ENCODE measurements around the gene RMP24.
"Not testable (repeated sequence)": the region's sequence is repeated elsewhere in the genome, so short reads cannot be mapped to it uniquely, and the experiment has no call there.

The RMP24 gene

DNA sequence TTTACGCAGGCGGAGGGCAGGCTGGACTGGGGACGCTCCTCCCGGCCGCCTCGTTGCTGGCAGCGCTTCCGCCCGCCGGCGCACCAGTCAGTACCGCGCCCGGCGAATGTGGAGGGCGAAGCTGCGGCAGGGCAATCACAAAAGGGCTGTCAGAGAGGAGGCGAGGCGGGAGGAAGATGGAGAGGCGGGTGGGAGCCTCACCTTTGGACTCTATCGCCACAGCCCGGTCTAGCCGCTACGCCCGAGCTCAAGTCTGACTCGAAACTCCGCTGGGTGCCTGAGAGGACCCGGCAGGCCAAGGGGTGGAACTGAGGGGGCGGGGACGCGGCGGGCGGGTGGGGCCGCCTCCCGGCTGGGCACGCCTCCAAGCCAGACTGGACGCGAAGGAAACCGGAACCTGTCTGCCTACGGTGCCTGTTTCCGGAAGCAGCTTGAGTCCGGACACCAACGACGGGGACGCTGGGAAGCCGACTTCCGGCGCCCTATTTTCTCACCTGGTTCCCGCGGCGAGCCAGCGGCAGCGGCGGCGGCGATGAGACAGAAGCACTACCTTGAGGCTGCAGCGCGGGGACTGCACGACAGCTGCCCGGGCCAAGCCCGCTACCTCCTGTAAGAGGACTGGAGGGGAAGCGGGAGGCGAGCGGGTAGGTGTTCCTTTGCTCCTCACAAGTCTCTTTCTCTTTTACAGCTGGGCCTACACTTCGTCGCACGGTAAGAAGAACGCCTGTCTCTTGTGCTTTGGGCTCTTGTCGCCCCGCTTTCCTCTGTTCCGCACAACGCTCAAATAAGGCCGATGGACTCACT lies at the start of gene RMP24:
RMP24 (plus strand) TSS at position 483 of the 804 bp plus-strand sequence.
- DNase-seq: peak; percentile 96

DNA sequence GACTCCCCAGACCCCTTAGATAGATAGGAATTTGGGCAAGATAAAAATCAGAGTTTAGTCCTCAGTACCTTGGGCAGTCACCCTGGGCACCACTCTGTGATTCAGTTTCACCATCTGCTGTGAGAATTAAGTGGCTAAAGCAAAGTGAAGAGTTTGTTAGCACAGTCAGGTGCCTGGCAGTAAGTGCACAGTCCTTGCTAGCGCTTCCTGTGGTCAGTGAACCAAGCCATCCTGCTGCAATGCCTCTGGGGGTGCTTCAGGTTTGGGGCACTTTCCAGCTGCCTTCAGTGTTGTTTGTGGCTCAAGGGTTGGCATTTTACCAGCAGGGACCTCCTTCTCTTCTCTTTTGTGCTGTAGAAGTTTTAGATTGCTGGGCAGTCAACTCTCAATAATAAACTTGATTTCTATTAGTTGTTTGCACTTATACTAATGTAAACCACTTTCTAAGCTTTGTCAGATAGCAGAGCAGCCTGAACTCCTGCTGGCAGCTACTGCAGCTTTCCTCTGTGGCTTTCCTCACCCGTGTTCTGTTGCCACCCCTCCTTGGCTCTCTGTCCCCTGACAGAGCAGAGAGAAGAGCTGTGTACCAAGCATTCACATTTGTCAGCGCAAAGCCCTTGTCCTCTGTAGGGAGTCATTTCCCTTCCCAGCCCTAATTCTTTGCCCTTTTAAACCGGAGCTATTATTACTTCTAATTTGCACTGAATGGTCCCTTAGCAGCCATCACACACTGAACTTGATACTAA lies 48.4 kb upstream of the RMP24 start:
- no peak for DNase-seq

DNA sequence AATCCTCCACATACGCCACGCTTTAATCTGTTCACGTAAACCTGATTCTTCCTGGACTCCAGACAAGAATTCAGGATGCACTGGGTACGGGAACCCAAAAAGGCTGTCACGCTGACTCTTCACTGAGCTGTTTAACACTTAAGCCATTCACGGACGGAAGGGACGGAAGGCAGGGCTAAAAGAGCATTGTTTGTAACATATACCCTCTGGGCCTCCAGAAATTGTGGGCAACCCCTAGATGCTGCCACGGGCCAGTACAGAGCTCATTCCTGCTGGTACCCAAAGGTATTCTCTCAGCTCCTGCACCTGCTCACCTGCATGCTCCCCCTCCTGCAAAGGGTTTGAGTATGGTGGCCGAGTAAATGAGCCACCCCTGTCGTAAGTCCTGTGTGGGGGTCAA lies 45.6 kb upstream of the RMP24 start:
- DNase-seq: no peak

DNA sequence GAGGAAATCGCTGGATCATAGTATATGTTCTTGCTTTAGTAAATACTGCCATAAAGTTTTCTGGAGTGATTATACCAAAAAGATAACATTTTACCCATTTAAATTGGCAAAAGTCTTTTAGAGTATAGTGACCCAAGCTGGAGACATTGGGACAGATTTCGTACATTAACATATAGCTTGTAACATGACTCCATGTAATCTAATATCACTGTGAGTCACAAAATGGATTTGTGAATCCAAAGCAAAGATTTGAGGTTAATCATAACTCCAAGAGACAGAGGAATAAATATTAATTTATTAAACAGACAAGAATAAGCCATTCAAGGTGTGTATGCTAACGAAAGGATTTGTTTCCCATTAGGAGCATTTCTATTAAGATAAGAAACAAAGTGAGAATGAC lies 45.0 kb upstream of the RMP24 start:
- DNase-seq: no peak

DNA sequence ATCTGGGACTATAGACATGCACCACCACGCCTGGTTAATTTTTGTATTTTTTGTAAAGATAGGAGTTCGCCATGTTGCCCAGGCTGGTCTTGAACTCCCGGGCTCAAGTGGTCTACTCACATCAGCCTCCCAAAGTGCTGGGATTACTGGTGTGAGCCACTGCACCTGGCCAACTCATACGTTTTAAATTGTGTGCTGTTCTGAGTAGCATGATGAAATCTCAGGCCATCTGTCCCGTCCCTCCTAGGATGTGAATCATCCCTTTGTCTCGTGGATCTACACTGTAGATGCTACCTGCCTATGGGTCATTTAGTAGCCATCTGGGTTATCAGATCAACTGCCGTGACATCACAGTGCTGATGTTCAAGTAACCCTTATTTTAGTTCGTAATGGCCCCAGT lies 38.5 kb upstream of the RMP24 start:
- no peak for DNase-seq

DNA sequence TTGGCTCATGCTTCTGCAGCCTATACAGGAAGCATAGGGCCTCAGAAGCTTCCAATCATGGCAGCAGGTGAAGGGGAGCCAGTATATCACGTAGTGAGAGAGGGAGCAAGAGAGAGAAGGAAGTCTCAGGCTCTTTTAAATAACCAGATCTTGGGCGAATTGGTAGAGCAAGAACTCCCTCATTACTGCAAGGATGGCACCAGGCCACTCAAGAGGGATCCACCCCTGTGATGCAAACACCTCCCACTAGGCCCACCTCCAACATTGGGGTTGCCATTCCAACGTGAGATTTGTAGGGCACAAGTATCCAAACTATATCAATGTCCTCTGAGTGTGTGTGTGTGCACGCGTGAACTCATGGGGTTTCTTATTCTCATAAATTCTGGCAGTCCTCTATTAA lies 37.6 kb upstream of the RMP24 start:
- DNase-seq: no peak

DNA sequence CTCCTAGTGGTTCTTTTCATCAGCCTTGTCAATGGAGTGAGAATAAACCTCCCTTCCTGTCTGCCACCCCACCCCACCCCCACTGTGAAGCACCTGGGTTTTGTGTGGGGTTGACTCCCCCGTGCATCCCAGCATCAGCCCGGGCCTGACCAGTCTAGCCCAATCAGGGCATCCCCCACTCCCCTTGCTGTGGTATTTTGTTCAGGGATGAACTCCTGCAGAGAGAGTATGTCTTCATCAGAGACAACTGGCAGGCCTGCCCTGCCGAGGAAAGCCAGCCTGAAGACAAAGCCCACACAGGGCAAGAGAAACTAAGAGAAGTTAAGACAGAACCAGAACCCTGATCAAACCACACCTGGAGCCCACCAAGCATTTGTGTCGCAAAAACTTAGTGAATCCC lies 36.7 kb upstream of the RMP24 start:
- DNase-seq: no peak

DNA sequence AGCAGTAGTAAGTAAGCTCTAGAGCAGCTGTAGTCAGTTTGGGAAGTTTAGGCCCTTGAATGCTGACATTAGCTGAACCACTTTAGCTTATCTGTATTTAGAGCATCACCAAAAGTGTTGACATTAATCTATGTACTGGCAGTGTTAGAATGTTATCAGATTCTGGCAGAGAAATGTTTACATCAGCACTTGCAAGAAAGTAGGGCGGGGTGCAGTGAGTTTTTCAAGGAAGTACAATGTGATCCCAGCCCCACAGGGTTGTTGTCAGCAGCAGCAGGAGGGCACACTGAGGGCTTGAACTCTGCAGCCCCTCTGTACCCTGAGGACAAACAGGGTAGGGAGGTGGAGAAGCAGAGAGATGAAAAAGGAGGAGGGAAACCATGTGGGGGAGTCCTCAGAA lies 35.5 kb upstream of the RMP24 start:
- no peak for DNase-seq

DNA sequence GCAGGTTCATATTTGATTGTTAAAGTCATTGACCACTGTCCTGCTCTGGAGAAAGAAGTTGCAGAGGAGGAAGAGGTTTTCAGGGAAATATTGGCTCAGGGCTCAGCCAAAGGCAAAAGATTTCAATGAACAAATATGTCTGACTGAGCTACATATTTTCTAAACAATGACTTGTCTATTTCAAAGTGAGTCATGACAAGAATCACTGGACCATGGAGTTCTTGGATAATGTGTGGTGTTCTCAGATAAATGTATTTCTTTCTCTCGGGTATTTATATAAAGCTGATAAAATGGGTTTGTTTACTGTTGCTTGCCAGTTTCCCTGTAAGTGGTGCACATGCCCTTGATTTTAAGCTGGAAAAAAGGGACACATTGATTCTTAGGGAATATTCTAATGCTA lies 34.3 kb upstream of the RMP24 start:
- DNase-seq: no peak

DNA sequence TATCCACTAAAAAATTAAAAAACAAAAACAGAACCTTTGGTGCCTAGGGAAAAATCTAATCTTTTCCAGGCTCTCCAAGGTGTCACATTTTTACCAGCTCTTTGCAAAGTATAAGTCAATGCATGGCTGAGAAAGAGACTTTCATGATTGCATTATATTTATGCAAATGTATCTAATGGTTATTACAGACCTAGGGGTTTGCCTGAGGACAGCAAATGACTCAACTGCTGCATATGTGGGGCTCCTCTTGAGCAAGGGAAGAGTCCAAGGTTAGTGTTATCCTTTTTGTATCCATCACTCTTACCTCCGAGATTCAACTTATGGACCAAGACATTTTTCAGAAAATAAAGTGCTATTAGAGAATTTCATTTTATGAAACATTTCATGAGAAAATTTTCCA lies 33.9 kb upstream of the RMP24 start:
- DNase-seq: no peak

DNA sequence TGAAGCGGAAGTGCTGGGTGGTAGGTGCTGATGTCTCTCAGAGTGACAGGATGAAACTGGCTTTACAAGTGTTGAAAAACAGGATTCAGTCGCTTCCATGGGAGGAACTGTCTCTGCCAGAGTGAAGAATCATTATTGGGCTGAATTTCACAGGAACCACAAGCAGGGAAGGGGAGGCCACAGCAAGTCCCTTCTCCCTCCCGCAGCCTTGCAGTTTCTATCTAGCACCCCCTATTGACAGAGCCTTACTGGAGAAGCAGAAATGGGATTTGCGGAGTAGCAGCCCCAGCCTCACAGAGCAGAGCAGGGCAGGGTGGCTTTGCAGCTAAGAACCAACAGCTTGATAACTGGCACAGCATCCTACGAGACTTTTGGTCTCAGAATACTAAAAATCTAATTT lies 33.3 kb upstream of the RMP24 start:
- no peak for DNase-seq

DNA sequence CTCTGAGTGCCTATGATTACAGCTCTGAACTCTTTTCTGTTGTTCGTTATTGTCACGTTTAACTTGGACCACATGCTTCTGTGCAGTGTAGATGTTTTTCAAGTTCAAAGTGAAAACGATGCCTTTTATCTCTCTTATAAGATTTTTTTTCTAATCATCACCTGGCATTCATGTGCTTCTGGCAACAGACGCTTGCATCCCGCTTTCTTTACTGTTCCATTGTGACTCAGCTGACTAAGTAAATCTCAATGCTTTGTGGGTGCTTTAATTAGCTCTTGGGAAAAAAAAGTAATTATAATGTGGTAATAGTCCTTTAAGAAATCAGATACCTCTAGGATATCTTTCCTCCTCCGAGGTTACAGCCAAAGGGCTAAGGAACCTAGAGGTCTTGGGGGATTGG lies 31.2 kb upstream of the RMP24 start:
- DNase-seq: no peak

DNA sequence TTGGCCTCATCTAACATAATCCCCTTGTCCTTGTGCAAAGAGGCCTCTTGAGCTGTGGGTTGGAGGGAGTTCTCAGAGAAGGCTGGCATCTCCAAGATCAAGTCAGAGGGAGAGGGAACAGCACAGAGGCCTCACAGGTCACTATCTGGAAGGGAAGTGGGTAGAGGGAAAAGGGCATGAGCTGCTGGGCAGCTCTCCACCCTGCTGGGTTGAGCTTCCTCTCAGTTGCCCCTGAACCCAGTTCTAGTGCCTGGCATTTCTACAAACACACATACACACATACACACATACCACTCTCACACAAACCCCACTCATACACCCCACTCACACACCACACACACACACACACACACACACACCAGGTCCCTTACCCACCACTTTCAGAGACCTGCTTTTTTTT lies 30.3 kb upstream of the RMP24 start:
- no peak for DNase-seq

DNA sequence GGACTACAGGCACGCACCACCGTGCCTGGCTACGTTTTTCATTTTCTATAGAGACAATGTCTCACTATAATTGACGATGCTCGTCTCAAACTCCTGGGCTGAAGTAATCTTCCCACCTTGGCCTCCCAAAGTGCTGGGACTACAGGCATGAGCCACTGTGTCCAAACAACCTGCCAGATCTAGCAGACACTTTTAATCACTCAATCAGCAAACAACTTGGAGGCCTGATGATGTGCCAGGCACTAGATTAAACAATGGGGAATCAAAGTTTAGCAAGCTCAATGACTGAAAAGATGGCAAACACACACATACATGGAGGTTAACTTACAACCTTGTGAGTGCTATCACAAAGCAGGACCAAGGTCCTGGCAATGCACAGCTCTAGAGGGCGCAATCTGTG lies 29.8 kb upstream of the RMP24 start:
- no peak for DNase-seq

DNA sequence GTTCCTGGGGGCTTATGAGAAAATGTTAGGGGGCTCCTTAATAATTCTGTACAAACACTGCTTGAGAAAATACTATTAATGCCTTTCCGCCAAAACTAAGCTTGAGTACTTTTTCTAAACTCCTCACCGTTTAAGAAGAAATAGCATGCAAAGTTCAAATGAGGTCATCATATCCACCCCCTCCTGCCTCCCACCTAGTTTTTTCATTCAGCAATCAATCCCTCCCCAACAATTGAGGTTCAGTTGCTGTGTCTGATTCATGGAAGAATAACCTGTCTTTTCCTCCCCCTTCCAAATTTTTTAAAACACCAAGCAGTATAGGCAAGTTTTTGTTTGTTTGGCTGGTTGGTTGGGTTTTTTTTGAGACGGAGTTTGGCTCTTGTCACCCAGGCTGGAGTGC lies 24.4 kb upstream of the RMP24 start:
- no peak for DNase-seq

DNA sequence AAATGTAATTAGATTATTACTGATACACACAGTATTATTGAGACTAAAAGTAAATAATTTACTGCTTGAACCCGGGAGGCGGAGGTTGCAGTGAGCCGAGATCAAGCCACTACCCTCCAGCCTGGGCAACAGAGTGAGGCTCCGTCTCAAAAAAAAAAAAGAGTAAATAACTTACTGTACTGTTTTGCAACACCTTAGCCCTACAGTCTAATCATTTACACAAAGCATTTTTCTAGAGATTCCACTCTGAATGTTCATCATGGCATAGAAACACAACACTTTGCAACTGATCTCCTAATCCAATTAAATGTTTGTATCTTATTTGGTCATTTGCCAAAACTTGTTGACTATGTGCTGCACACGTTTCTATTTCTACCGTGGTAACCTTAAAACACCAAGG lies 23.4 kb upstream of the RMP24 start:
- no peak for DNase-seq

DNA sequence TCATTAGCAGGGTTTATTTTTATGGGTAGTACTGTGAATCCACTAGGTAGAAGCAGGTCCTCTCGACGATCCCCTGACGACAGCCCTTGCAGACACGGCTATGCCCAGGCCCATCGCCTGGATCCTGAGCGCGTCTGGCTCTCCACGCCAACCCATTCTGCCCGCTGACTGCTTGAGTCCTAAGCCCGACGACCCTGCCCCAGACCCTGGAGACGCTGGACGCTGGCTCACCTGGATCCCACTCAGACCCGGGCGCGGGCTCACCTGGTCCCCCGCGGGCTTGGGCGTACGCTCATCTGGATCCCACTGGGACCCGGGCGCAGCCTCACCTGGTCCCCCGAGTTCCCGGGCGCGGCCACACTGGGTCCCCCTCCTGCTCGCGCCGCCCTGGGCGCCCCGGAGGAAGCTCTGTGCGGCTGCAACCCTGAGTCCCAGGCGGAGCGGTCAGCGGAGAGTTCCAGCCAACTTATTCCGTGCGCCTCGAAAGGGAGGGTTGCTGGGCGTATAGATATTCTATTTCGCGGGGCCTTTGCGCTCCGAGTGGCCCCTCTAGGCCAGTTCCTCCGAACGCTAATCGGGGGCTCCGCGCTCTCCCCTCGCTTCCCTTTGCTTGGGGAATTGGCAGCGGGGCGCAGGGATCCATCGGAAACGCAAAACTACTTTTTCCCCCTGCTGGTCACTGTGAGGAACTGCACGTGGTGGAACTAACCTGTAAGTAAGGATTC lies 22.4 kb upstream of the RMP24 start:
- DNase-seq: peak; percentile 69

DNA sequence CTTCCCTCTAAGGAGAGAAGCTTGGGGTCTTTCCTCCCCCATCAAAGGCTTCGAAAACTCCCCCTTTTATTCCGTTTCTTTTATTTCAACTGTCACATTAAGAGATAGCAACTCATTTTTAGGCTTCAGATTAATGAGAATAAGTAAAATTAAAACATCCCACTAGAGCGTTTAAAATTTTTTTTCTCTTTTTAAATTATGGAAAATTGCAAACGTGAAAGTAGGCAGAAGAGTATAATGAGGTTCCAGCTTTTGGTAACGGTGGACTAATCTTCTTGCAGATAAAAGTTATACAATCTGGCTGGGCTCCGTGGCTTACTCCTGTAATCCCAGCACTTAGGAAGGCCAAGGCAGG lies 21.9 kb upstream of the RMP24 start:
- DNase-seq: no peak

DNA sequence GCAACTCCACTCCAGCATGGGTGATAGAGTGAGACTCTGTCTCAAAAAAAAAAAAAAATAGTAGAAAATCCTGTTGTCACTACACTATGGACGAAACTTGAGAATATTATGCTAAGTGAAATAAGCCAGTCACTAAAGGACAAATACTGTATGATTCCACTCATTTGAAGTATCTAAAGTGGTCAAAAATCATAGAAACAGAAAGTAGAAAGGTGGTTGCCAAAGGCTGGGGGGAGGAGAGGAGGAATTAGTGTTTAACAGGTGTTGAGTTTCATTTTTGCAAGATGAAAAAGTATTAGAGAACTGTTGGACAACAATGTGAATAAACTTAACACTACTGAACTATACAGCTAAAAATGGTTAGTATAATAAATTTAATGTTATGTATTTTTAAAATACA lies 18.8 kb upstream of the RMP24 start:
- DNase-seq: no peak

DNA sequence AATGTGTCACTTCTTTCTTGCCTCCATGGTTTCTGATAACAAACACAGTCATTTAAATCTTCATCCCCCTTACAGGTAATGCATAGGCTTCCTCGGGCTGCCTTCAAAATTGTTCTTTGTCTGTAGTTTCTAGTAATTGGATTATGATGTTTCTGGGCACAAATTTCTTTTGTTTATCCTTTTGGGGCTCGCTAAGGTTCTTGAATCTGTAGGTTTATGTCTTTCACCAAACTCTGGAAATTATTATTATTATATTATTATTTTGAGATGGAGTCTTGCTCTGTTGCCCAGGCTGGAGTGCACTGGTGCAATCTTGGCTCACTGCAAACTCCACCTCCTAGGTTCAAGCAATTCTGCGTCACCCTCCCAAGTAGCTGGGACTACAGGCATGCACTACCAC lies 16.3 kb upstream of the RMP24 start:
- DNase-seq: no peak

DNA sequence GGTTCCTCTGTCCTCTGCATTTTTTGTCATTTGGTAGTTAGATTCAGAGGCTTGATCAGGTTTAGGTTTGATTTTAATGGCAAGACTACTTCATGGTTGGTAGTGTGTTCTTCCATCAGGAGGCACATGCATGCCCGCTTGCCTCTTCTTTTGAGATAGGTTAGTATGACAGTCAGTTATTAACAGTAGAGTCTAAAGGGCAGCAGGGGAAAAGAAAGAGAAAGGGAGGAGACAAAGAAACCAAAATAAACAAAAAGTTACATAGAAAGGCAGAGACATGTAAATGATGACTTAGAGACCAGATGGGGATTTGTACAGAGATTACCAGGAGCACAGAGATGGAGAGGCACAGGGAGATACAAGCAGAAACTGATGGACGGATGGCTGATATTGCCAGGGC lies 10.2 kb upstream of the RMP24 start:
- DNase-seq: no peak

DNA sequence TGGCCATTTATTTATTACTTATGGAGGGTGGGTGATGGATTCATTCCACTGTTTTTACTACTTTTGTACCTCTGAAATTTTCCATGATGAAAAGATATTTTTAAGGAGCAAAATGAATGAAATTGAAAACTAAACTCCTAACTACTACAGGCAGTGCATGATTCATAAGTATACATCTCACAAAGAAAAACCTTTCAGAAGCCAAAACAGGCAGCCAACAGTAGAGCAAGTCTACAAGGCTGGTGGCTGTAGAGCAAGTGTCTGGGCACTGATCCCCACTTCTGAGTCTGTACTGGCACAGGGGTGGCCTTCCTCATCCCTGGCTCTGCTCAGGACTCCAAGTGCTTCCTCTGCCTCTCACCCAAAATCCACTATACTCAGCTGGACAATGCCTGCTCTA lies 8.2 kb upstream of the RMP24 start:
- no peak for DNase-seq

DNA sequence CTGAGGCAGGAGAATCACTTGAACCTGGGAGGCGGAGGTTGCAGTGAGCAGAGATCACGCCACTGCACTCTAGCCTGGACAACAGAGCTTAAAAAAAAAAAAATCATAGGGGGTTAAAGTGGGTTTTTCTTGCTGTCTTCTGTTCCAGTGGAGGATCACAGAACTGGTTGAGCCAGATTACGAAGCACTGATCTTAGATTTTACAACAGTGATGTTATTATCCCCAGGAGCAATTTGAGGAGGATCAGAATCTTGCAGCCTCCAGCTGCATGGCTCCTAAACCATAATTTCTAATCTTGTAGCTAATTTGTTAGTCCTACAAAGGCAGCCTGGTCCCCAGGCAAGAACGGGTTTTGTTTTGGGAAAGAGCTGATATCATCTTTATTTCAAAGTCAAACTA lies 4.6 kb upstream of the RMP24 start:
- not testable (repeated sequence) for DNase-seq

DNA sequence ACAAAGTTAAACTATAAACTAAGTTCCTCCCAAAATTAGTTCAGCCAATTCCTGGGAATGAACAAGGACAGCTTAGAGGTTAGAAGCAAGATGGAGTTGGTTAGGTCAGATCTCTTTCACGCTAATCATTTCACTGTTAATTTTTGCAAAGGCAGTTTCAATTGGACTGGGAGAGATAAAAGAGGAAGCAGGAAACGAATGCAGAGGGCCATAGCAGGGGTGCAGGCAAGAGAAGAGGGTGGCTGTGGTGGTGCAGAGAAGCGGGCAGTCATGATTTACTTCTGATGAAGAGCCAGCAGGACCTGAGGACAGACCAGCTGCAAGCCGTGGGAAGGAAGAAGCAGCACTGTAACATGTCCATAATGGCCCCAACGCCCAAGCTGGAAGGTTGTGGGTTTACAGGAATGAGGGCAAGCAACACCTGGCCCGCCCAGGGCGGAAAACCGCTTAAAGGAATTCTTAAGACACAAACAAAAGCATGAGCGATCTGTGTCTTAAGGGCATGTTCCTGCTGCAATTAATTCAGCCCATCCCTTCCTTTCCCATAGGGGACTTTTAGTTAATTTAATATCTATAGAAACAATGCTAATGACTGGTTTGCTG lies 4.1 kb upstream of the RMP24 start:
- DNase-seq: no peak
